CD4-positive, CD25-positive, alpha-beta regulatory T cell (primary cell): Measurements from ENCODE around the gene ZNF648. TPM values are rescaled to one million over a fixed set of nuclear protein-coding genes. Genes with fewer than 3 reads are reported as not detected.

Experiments
- ATAC-seq, 2 donors: fragments of 150-1000 bp; cut with Tn5 transposase; one replicate each; pipeline ENCODE4 v1.10.0; 2021; ENCODE audit warnings: low read depth in 2 of 2, moderate number of reproducible peaks in 2 of 2, moderate library complexity in 1 of 2
- DNase-seq, 3 donors: peaks; one replicate each; pipeline versions ENCODE4 v3.0.0 to v3.0.0-alpha.2; 2012 to 2022; ENCODE audit warnings: mixed read lengths in 1 of 3
- H3K27ac ChIP-seq: one replicate; pipeline ENCODE4 v1.7.0; 2013; ENCODE audit warnings: mild to moderate bottlenecking, low read length; ENCODE audit not compliant: insufficient read depth, poor library complexity, severe bottlenecking
- H3K27me3 ChIP-seq: one replicate; pipeline ENCODE4 v1.7.0; 2013; ENCODE audit warnings: low read length; ENCODE audit not compliant: control insufficient read depth, insufficient read depth
- H3K36me3 ChIP-seq: one replicate; pipeline ENCODE4 v1.7.0; 2013; ENCODE audit warnings: mild to moderate bottlenecking, low read length, moderate library complexity; ENCODE audit not compliant: control insufficient read depth, insufficient read depth
- H3K4me1 ChIP-seq: 2 replicates; pipeline ENCODE4 v1.7.0; 2013; ENCODE audit warnings: mild to moderate bottlenecking, low read length; ENCODE audit not compliant: insufficient read depth, control insufficient read depth, poor library complexity, severe bottlenecking
- H3K4me3 ChIP-seq: one replicate; pipeline ENCODE4 v1.7.0; 2013; ENCODE audit warnings: low read depth, mild to moderate bottlenecking, low read length, moderate library complexity
- H3K9me3 ChIP-seq, 2 experiments: 1 replicate in 1 of 2; 2 replicates in 1 of 2; pipeline ENCODE4 v1.7.0; 2013; ENCODE audit warnings: low read length in 2 of 2, mild to moderate bottlenecking in 1 of 2, moderate library complexity in 1 of 2; ENCODE audit not compliant: control insufficient read depth in 2 of 2
- H3K27ac Mint-ChIP-seq, 3 donors: one replicate each; pipeline ENCODE4 v1.8.0; 2020 to 2022; ENCODE audit warnings: mild to moderate bottlenecking in 3 of 3, mixed read lengths in 3 of 3, moderate library complexity in 2 of 3
- H3K27me3 Mint-ChIP-seq: one replicate; pipeline ENCODE4 v1.8.0; 2022; ENCODE audit warnings: mild to moderate bottlenecking, mixed read lengths
- H3K36me3 Mint-ChIP-seq: one replicate; pipeline ENCODE4 v1.8.0; 2020; ENCODE audit warnings: mixed read lengths
- H3K4me1 Mint-ChIP-seq, 4 donors: one replicate each; pipeline ENCODE4 v1.8.0; 2020 to 2022; ENCODE audit warnings: mixed read lengths in 4 of 4, mild to moderate bottlenecking in 1 of 4
- H3K4me3 Mint-ChIP-seq, 4 donors: one replicate each; pipeline ENCODE4 v1.8.0; 2020 to 2022; ENCODE audit warnings: mild to moderate bottlenecking in 4 of 4, mixed read lengths in 4 of 4, moderate library complexity in 3 of 4
- H3K9me3 Mint-ChIP-seq, 7 donors: one replicate each; pipeline ENCODE4 v1.8.0; 2020 to 2022; ENCODE audit warnings: mixed read lengths in 7 of 7, mild to moderate bottlenecking in 3 of 7, moderate library complexity in 2 of 7
- polyA plus RNA-seq, 4 donors: library from polyadenylated mRNA; unstranded; fragments of 300-500 nt; fragmentation: Illumina TruSeq; gene quantifications; one replicate each; pipeline ENCODE4 v1.2.3, GENCODE V29; 2021
- total RNA-seq: library from RNA; stranded (reverse); gene quantifications from one replicate; pipeline ENCODE4 v1.2.3, GENCODE V29; 2022

The ZNF648 gene
- total and polyA plus RNA-seq, 5 donors from 2014 or later: 0.28 TPM; not detected in 4

DNA sequence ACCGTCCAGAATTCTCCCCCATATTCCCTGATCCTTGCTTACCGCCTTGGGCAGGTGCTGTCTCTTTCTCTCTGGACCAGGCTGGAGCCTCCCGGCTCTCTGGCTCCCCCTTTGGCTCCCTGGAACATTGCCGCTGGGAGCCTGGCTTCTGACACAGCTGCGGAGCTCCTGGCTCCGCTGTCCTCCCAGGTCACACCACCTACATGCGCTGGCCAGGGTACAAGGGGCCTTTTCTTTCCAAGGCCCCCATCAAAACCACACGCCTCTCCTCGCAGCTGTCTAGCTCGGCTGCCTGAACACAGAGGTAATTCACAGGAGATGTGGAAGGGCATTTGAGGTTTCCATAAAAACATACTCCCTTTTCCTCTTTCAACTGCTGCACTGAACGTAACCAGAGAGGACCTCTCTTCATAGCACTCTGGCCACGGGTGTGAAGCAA lies 7.5 kb upstream of the ZNF648 start:
- H3K4me1 ChIP-seq: no peaks in the 10 kb centered on the region
- H3K4me3 ChIP-seq: no peak overlapping the region
- DNase-seq (no peak), ATAC-seq (no peak)
- no peak overlapping the region for H3K27ac Mint-ChIP-seq
- H3K9me3 Mint-ChIP-seq: peaks cover 0 to 2% (median 0%) of the 10 kb centered on the region in 7 donors
- peaks cover 27% of the 10 kb centered on the region for H3K27me3 Mint-ChIP-seq
- H3K36me3 Mint-ChIP-seq: no peaks in the 10 kb centered on the region
- H3K9me3 ChIP-seq: no peaks in the 10 kb centered on the region
- no peak overlapping the region for H3K27ac ChIP-seq
- H3K4me3 Mint-ChIP-seq: no peak overlapping the region
- H3K4me1 Mint-ChIP-seq: no peaks in the 10 kb centered on the region
- H3K36me3 ChIP-seq: no peaks in the 10 kb centered on the region
- H3K27me3 ChIP-seq: peaks cover 18% of the 10 kb centered on the region

DNA sequence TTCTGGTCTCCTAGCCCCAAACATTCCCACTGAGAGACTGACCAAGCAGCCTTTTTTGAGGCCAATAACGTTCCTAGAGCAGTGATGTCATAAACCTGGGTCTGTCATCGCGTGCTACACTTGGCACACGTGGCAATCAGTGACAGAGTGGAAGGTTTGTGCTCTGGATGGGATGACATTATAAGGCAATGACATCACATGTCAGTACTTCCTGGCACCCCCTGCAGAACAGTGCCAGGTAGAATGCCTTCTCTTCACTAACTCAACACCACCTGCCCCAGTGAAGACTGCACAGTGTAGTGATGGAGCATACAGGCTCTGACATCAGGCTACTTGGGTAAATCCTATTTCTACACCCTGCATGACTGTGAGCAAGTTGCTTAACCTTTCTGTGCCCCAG lies 5.4 kb upstream of the ZNF648 start:
- no peak overlapping the region for H3K27ac ChIP-seq
- no peaks in the 10 kb centered on the region for H3K9me3 ChIP-seq
- no peaks in the 10 kb centered on the region for H3K36me3 ChIP-seq
- Mint-ChIP-seq H3K9me3 (peaks cover 0 to 2% (median 0%) of the 10 kb centered on the region in 7 donors), H3K4me3 (no peak overlapping the region), H3K27ac (no peak overlapping the region), H3K4me1 (no peaks in the 10 kb centered on the region), H3K27me3 (peaks cover 25% of the 10 kb centered on the region), H3K36me3 (no peaks in the 10 kb centered on the region)
- ATAC-seq: no peak
- no peaks in the 10 kb centered on the region for H3K4me1 ChIP-seq
- peaks cover 16% of the 10 kb centered on the region for H3K27me3 ChIP-seq
- no peak for DNase-seq
- H3K4me3 ChIP-seq: no peak overlapping the region

DNA sequence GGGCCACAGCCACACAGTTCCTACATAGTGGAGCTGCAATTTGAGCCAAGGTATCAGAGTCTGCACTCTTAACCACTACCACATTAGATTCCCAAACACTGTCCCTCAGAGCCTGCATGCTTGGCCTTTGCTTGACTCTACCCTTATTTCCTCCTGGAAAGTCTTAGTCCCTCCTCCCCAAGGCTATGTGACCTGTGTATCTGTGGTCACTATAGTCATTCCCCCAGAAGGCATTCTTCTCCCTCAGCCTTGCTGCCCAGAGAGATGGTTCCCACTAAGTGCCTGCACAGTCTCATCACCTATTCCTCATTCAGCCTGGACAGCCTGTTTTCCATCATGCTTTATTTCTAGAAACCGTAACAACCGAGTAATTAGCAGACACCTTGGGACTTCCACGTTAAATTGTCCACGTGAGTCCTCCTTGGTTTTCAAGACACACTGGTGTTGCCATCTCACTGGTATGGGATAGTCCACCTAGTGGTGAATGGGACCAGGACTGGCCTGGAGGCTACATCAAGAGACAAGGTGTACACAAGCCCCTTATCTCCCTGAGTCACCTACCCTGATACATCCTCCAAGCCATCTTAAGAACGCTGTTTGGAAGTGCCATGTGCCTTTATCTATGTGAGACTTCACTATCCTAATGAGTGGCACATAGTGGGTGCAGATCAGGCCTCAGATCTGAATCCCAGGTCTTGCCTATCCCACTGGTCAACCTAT lies 3.8 kb upstream of the ZNF648 start:
- Mint-ChIP-seq H3K36me3 (no peaks in the 10 kb centered on the region), H3K27ac (no peak overlapping the region), H3K27me3 (peaks cover 30% of the 10 kb centered on the region), H3K4me3 (no peak overlapping the region), H3K4me1 (peaks cover 0 to 2% (median 0%) of the 10 kb centered on the region in 4 donors), H3K9me3 (no peaks in the 10 kb centered on the region)
- Histone ChIP-seq H3K4me3 (no peak overlapping the region), H3K9me3 (no peaks in the 10 kb centered on the region), H3K27me3 (peaks cover 16% of the 10 kb centered on the region), H3K27ac (no peak overlapping the region), H3K4me1 (no peaks in the 10 kb centered on the region), H3K36me3 (no peaks in the 10 kb centered on the region)
- ATAC-seq: no peak
- DNase-seq: no peak

DNA sequence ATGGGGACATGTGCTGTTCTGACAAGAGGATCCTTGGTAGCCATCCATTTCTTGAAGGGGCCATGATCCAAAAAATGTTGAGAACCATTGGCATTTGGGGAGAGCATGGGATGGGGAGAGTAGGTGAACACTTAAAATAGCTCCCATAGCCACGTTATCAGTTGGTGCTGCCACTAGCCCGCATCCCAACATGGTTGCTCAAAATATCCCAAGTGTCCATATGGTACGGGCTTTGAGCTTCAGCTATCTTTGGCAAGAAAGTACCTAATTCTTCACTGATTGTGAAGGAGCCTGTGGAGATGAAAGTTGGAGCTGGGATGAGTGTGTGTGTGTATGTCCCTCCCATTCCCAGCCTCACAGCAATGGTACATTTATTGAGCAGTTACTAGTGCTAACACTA lies 3.1 kb upstream of the ZNF648 start:
- no peaks in the 10 kb centered on the region for H3K36me3 ChIP-seq
- DNase-seq: no peak
- Mint-ChIP-seq H3K4me3 (no peak overlapping the region), H3K4me1 (peaks cover 0 to 2% (median 0%) of the 10 kb centered on the region in 4 donors), H3K27ac (no peak overlapping the region), H3K27me3 (peaks cover 34% of the 10 kb centered on the region), H3K36me3 (no peaks in the 10 kb centered on the region), H3K9me3 (no peaks in the 10 kb centered on the region)
- no peak overlapping the region for H3K27ac ChIP-seq
- H3K4me3 ChIP-seq: no peak overlapping the region
- ATAC-seq: no peak
- no peaks in the 10 kb centered on the region for H3K4me1 ChIP-seq
- no peaks in the 10 kb centered on the region for H3K9me3 ChIP-seq
- H3K27me3 ChIP-seq: peaks cover 16% of the 10 kb centered on the region

DNA sequence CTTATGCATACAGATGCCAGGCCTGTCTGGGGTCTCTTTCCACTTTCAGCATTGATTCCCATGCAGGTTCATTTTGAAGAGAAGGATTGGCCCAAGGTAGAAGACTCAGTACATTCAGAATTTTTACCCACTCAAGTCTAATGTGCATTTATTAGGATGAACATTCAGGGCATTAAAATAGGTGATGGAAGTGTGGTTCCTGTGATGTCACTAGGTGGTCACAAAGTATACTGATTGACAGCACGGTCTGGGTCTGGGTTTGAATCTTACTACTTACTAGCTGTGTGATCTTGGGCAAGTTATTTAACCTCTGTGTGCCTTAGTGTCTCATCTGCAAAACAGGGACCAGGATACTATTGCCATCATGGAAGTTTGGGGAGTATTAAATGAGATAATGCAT lies 711 bp upstream of the ZNF648 start:
- no peaks in the 10 kb centered on the region for H3K9me3 Mint-ChIP-seq
- no peak overlapping the region for H3K27ac Mint-ChIP-seq
- no peaks in the 10 kb centered on the region for H3K36me3 Mint-ChIP-seq
- DNase-seq (no peak), ATAC-seq (no peak)
- H3K27me3 Mint-ChIP-seq: peaks cover 34% of the 10 kb centered on the region
- Histone ChIP-seq H3K9me3 (no peaks in the 10 kb centered on the region), H3K4me1 (no peaks in the 10 kb centered on the region), H3K4me3 (no peak overlapping the region), H3K27ac (no peak overlapping the region), H3K36me3 (no peaks in the 10 kb centered on the region), H3K27me3 (peaks cover 15% of the 10 kb centered on the region)
- no peak overlapping the region for H3K4me3 Mint-ChIP-seq
- H3K4me1 Mint-ChIP-seq: peaks cover 0 to 2% (median 0%) of the 10 kb centered on the region in 4 donors

DNA sequence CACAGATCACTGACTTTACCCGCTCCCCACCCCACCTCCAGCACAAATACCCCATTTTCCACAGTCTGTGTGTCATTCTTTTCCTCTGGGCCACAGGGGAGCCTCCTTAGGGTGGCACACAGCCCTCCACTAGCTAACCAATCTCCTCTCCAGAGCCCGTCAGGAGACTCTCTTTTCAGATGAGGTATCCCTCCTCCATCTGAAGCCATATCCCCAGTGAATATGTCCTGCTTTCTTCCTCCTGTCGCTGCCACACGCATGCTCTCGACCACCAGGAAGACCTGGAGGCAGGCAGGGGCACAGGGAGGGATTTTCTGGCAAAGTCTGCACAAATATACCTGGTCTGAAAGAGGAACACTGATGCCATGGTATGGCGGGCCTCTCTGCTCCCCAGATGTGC lies 635 bp downstream of the ZNF648 start:
- no peaks in the 10 kb centered on the region for H3K36me3 Mint-ChIP-seq
- peaks cover 0 to 5% (median 0%) of the 10 kb centered on the region in 4 donors for H3K4me1 Mint-ChIP-seq
- H3K27me3 Mint-ChIP-seq: peaks cover 41% of the 10 kb centered on the region
- H3K9me3 Mint-ChIP-seq: no peaks in the 10 kb centered on the region
- Histone ChIP-seq H3K4me1 (no peaks in the 10 kb centered on the region), H3K27ac (no peak overlapping the region), H3K9me3 (no peaks in the 10 kb centered on the region), H3K27me3 (peaks cover 10% of the 10 kb centered on the region), H3K4me3 (no peak overlapping the region), H3K36me3 (no peaks in the 10 kb centered on the region)
- DNase-seq (no peak), ATAC-seq (no peak)
- no peak overlapping the region for H3K4me3 Mint-ChIP-seq
- H3K27ac Mint-ChIP-seq: no peak overlapping the region

DNA sequence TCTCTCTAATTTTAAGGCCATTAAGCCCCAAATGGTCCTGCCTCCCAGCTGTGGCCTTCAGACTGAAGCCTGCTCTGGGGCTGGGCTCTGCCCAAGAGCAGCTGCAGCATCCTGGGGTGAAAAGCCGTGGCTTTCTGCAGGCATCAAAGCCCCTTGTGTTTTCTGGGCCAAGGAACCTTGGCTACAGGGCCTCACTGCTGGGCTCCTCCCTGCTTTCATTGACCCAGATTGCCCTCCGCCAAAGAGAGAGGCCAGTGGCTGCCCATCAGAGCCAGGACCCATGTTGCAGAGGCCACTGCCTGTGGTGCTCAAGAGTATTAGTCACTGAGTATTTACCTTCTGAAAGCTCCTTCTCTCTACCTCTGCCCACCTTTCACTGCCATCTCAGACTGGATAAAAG lies 1.6 kb downstream of the ZNF648 start:
- peaks cover 0 to 5% (median 0%) of the 10 kb centered on the region in 4 donors for H3K4me1 Mint-ChIP-seq
- no peaks in the 10 kb centered on the region for H3K36me3 Mint-ChIP-seq
- no peak overlapping the region for H3K27ac ChIP-seq
- H3K4me3 ChIP-seq: no peak overlapping the region
- H3K4me1 ChIP-seq: no peaks in the 10 kb centered on the region
- no peak overlapping the region for H3K4me3 Mint-ChIP-seq
- no peaks in the 10 kb centered on the region for H3K36me3 ChIP-seq
- H3K9me3 Mint-ChIP-seq: no peaks in the 10 kb centered on the region
- peaks cover 46% of the 10 kb centered on the region for H3K27me3 Mint-ChIP-seq
- H3K27me3 ChIP-seq: peaks cover 8% of the 10 kb centered on the region
- no peak overlapping the region for H3K27ac Mint-ChIP-seq
- DNase-seq (no peak), ATAC-seq (no peak)
- H3K9me3 ChIP-seq: no peaks in the 10 kb centered on the region
